ENCODE measurements around the gene TRUB1.
"Not testable (repeated sequence)": the region's sequence is repeated elsewhere in the genome, so short reads cannot be mapped to it uniquely, and the experiment has no call there.

Gene TRUB1

GRCh38 chr10:114925587-114926586, 12.1 kb upstream of the TRUB1 start:
- DNase-seq = no peak

- no peak for DNase-seq
Measured at GRCh38 chr10:114928818-114929217, 9.2 kb upstream of the TRUB1 start.

GRCh38 chr10:114930320-114930719, 7.7 kb upstream of the TRUB1 start:
- no peak for DNase-seq

DNA sequence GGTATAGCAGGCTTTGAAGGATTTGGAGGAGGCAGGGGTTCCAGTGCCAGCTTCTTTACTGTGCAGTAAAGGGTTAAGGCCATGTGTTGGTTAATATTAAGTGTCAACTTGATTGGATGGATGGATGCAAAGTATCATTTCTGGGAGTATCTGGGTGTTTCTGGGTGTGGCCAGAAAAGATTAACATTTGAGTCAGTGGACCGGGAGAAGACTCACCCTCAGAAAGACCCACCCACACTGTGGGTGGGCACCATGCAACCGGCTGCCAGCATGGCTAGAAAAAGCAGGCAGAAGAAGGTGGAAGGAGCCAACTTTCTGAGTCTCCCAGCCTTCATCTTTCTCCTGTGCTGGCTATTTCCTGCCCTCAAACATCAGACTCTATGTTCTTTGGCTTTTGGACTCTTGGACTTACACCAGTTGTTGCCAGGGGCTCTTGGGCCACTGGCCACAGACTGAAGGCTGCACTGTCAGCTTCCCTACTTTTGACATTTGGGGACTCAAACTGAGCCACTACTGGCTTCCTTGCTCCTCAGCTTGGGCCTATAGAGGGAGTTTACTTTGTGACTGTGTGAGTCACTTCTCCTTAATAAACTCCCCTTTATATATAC, 6.8 kb upstream of the TRUB1 start:
- no peak for DNase-seq

DNA sequence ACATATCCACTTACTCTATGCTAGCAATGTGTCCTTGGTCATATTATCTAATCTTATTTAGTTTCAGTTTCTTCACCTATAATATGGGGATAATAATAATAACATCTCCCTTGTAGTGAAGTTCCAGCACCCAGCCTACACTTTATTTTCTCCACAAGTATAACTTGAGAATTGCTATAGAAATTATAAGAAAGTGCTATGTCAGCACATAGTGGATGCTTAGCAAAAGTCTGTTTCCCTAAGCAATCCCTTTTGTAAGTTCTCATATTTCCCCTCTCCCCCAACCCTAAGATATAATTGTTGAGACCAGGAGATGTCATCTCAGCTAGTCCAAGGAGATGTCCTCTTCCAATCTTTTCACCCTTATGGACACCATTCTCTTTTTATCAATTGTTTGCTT, 5.8 kb upstream of the TRUB1 start:
- DNase-seq = no peak

DNA sequence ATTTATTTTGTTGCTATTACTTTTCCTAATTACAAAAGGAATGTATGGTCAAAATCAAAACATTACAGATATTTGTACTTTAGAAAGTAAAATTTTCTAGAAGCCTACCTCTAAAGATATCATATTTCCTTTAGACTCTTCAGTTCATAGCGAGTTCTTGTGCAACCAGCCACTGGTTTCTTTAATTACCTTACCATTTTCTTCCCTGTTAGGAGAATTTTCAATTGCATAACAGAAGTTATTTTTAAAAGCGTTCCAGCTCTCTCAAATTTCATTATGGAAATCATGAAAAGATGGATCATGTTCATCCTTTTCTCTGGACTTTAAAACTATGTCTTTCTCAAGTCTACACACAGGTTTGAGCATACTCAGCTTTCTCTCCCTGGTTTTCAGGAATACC, 5.0 kb upstream of the TRUB1 start:
- DNase-seq = no peak

- DNase-seq = no peak
Measured at GRCh38 chr10:114933588-114933987, 4.4 kb upstream of the TRUB1 start.

- not testable (repeated sequence) for DNase-seq
Measured at GRCh38 chr10:114933995-114934394, 4.0 kb upstream of the TRUB1 start.

DNA sequence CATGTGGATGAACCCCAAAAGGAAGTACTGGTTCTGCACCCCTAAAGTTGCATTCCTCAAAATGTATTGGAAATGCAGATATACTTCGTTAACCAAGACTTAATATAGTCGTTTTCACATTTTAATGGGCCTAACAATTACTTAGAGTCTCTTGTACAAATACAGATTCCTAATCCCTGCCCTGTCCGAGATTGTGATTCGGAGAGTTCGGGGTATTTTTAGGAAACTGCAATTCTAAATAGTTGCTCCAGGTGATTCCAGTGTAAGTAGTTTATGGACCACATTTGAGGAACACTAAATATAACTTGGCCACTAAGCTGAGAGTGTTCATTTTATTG, 830 bp downstream of the TRUB1 start:
- no peak for DNase-seq

- DNase-seq = no peak
Measured at GRCh38 chr10:114940735-114941134, 2.7 kb downstream of the TRUB1 start.

GRCh38 chr10:114943000-114943399, 5.0 kb downstream of the TRUB1 start:
- no peak for DNase-seq

- no peak for DNase-seq
Measured at GRCh38 chr10:114953047-114953446, 15.1 kb downstream of the TRUB1 start.

DNA sequence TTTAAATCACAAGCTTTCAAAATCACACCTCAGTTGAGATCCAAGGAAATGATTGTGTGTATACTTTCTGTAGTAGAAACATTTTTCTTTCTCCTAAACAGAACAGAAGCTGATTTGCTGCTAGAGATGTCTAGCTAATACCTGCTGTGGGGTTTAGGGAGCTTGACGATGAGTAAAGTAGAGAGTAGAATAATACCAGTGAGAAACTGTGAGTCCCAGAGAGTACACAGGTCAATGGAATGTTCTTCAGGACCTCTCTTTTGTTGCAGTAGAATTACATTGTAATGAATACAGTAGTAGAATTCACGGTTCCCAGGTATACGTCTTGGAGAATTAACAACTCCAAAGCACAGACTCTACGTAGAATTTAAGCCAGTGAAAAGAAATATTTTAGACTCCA, 18.0 kb downstream of the TRUB1 start:
- no peak for DNase-seq

GRCh38 chr10:114956466-114956865, 18.5 kb downstream of the TRUB1 start:
- no peak for DNase-seq

- no peak for DNase-seq
Measured at GRCh38 chr10:114957122-114957521, 19.1 kb downstream of the TRUB1 start.

- no peak for DNase-seq
Measured at GRCh38 chr10:114957673-114958072, 19.7 kb downstream of the TRUB1 start.

DNA sequence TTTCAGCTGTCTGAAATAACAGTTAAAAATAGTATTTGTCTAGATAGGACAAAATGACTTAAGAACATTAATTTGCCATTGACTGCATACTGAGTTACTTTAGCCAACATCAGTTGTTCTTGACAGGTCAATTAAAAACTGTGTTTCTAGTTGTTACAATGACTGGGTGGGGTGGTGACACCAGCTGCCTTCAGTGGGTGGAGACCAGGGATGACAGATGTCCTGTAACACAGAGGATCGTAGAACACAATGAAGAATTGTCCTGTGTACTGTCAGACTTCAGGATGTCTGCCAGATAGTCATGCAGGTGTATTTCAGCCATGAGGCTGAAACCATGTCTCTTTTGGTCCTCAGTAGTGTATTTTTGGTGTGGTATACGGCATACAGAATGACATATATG, 24.4 kb downstream of the TRUB1 start:
- DNase-seq = no peak

GRCh38 chr10:114963908-114964307, 25.9 kb downstream of the TRUB1 start:
- no peak for DNase-seq

GRCh38 chr10:114967071-114967470, 29.1 kb downstream of the TRUB1 start:
- no peak for DNase-seq

DNA sequence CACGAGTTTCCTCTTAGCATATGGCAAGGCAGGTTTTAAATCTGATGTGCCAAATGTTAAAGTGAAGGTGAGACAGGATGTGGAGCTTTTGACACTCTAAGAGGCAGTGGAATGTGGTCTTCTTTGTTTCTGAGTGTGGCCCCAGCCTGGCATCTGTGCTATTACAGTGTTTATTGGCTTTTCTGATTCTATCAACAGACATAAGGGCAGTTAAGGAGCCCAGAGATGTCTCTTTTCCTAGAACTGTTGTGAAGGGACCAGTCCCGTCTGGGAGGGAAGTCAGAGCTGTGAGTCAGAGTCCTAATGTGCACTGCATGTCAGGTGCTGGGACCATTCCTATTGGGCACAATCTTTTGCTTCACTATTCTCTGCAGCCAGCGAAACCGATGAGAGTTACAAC, 32.5 kb downstream of the TRUB1 start:
- no peak for DNase-seq

- DNase-seq = no peak
Measured at GRCh38 chr10:114973306-114973705, 35.3 kb downstream of the TRUB1 start.

GRCh38 chr10:114973997-114974396, 36.0 kb downstream of the TRUB1 start:
- no peak for DNase-seq

- no peak for DNase-seq
Measured at GRCh38 chr10:114974625-114975024, 36.6 kb downstream of the TRUB1 start.

GRCh38 chr10:114975091-114975490, 37.1 kb downstream of the TRUB1 start:
- DNase-seq = no peak

- no peak for DNase-seq
Measured at GRCh38 chr10:114982989-114983388, 45.0 kb downstream of the TRUB1 start.

Data from SHP77 treated with DMSO at 0.1 percent for 48 hours (cell line).